Measurements from ENCODE around the gene RPL3. TPM values are rescaled to one million over a fixed set of nuclear protein-coding genes. Genes with fewer than 3 reads are reported as not detected.
"Not testable (repeated sequence)": the region's sequence is repeated elsewhere in the genome, so short reads cannot be mapped to it uniquely, and the experiment has no call there.

Gene RPL3
- total RNA-seq, 1 donor from 2014 or later: 1,634 TPM

DNA sequence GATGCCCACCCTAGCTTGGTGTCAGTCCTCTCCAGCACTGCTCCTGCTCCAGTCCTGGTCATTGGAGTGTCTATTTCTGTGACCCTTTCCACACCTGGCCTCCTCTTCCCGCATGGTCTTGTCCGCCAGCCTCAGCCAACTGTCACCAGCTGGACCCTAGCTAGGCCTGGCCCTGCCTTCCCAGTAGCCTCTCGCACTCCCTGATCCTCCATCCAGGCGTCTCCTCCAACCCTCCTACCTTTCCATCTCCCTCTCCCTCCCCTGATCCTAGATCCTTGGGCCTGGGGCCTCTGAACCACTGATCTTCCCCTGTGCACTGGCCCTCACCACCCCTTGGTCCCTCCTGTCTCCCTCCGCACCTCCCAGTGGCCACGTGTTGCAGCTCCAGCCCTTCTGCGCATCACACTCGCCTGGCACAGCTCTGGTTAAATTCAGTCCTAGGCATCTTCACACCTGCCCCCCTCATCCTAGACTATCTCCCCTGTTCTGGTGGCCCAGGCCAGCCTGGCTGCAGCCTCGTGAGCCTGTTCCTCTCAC lies 40.3 kb upstream of the RPL3 start:
- TF ChIP-seq, protein P1, sequence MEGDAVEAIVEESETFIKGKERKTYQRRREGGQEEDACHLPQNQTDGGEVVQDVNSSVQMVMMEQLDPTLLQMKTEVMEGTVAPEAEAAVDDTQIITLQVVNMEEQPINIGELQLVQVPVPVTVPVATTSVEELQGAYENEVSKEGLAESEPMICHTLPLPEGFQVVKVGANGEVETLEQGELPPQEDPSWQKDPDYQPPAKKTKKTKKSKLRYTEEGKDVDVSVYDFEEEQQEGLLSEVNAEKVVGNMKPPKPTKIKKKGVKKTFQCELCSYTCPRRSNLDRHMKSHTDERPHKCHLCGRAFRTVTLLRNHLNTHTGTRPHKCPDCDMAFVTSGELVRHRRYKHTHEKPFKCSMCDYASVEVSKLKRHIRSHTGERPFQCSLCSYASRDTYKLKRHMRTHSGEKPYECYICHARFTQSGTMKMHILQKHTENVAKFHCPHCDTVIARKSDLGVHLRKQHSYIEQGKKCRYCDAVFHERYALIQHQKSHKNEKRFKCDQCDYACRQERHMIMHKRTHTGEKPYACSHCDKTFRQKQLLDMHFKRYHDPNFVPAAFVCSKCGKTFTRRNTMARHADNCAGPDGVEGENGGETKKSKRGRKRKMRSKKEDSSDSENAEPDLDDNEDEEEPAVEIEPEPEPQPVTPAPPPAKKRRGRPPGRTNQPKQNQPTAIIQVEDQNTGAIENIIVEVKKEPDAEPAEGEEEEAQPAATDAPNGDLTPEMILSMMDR (conservative IDR thresholded peaks at IDR 0.05; ENCODE audit: low read depth, low read length): no peak
- no peak overlapping the region for H3K4me3 ChIP-seq (ENCODE audit: low read depth, low read length)

DNA sequence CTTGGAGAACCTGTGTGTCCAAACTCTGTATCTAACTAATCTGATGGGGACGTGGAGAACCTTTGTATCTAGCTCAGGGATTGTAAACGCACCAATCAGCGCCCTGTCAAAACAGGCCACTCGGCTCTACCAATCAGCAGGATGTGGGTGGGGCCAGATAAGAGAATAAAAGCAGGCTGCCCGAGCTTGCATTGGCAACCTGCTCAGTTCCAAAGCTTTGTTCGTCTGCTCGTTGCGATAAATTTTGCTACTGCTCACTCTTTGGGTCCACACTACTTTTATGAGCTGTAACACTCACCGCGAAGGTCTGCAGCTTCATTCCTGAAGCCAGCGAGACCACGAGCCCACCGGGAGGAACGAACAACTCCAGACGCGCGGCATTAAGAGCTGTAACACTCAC lies 38.8 kb upstream of the RPL3 start:
- not testable (repeated sequence) for DNase-seq (ENCODE audit: low read depth)

More for the DNA sequence above, 40.3 kb upstream of the RPL3 start:
- no peak for DNase-seq (ENCODE audit: low read depth)

DNA sequence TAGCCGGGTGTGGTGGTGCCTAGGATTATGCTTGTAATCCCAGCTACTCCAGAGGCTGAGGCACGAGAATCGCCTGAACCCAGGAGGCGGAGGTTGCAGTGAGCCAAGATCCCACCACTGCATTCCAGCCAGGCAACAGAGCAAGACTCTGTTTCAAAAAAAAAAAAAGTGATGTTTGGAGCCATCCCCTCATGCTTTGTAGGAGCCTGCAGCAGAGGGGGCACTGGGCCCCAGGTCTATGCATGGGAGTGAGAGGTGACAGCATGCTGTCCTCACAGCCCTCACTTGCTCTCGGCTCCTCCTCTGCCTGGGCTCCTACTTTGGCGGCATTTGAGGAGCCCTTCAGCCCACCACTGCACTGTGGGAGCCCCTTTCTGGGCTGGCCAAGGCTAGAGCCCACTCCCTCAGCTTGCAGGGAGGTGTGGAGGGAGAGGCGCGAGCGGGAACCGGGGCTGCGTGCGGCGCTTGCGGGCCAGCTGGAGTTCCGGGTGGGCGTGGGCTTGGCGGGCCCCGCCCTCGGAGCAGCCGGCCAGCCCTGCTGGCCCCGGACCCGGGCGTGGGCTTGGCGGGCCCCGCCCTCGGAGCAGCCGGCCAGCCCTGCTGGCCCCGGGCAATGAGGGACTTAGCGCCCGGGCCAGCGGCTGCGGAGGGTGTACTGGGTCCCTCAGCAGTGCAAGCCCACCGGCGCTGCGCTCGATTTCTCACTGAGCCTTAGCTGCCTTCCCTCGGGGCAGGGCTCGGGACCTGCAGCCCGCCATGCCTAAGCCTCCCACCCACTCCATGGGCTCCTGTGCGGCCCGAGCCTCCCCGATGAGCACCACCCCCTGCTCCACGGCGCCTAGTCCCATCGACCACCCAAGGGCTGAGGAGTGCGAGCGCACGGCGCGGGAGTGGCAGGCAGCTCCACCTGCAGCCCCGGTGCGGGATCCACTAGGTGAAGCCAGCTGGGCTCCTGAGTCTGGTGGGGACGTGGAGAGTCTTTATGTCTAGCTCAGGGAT lies 38.0 kb upstream of the RPL3 start:
- H3K4me3 ChIP-seq (ENCODE audit: low read depth, low read length); DNase-seq (ENCODE audit: low read depth): not testable (repeated sequence)

More for the DNA sequence above, 38.8 kb upstream of the RPL3 start:
- H3K4me3 ChIP-seq (ENCODE audit: low read depth, low read length): not testable (repeated sequence)

DNA sequence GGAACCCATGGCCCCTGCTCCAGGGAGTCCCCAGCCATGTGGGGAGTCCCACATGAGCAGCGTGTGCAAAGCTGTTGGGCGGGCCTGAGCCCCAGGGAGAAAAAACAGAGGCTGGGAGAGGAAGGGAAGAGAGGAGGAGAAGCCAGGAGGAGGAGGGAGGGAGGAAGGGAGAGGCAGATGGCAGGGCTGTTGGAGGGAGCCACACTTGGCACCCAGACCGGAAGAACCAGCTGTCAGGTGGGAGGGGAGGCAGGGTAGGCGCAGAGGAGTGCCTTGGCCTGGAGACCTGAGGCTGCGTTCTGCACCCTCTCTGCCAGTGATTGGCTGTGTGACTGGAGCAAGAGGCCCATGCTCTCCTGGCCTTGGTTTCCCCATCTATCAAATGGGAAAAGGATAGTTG lies 37.0 kb upstream of the RPL3 start:
- TF ChIP-seq, protein P1 (conservative IDR thresholded peaks at IDR 0.05; ENCODE audit: low read depth, low read length): no peak
- DNase-seq (ENCODE audit: low read depth): no peak
- H3K4me3 ChIP-seq (ENCODE audit: low read depth, low read length): no peak overlapping the region

DNA sequence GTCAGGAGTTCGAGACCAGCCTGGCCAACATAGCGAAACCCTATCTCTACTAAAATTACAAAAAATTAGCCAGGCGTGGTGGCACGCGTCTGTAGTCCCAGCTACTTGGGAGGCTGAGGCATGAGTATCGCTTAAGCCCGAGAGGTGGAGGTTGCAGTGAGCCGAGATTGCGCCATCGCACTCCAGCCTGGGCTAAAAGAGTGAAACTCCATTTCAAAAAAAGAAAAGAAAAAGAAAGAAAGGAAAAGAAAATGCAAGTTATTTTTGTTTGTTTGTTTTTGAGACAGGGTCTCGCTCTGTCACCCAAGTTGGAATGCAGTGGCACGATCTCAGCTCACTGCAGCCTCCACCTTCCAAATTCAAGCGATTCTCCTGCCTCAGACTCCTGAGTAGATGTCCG lies 36.4 kb upstream of the RPL3 start:
- DNase-seq (ENCODE audit: low read depth); H3K4me3 ChIP-seq (ENCODE audit: low read depth, low read length): not testable (repeated sequence)

DNA sequence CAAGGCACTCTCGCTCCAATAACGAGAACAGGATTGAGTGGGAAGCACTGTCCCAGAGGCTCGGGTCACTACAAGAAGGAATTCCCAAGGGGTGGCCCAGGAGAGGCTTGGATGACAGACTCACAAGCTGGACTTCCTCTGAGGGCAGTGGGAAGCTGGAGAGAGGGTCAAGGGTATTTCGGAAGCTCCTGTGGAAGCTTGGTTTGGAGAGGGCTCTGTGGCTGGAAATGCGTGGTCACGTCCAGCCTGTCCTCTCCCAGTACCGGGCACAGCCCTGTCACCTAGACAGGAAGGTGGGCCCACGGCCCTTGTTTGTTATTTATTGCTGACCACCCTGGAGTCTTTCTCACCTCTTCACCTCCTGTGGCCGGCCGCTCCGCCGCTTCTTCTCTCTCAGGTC lies 35.7 kb upstream of the RPL3 start:
- TF ChIP-seq, protein P1 (conservative IDR thresholded peaks at IDR 0.05; ENCODE audit: low read depth, low read length): no peak
- no peak for DNase-seq (ENCODE audit: low read depth)
- H3K4me3 ChIP-seq (ENCODE audit: low read depth, low read length): no peak overlapping the region

DNA sequence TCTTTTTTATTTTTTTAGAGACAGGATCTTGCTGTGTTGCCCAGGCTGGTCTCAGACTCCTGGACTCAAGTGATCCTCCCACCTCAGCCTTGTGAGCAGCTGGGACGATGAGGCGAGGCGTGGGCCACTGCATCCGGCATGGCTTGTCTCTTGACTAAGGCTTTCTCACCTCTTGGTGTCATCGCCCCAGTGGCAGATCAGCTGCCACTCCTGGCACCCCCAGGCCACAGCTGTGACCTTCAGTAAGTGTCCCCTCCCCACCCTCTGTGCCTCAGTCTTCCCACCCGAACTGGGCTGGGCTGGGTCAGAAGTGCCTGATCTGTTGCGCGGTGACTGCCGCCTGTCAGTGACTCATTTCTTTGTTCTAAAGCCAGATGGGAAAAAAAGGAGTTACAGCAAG lies 33.9 kb upstream of the RPL3 start:
- no peak for DNase-seq (ENCODE audit: low read depth)
- TF ChIP-seq, protein P1 (conservative IDR thresholded peaks at IDR 0.05; ENCODE audit: low read depth, low read length): no peak
- no peak overlapping the region for H3K4me3 ChIP-seq (ENCODE audit: low read depth, low read length)

DNA sequence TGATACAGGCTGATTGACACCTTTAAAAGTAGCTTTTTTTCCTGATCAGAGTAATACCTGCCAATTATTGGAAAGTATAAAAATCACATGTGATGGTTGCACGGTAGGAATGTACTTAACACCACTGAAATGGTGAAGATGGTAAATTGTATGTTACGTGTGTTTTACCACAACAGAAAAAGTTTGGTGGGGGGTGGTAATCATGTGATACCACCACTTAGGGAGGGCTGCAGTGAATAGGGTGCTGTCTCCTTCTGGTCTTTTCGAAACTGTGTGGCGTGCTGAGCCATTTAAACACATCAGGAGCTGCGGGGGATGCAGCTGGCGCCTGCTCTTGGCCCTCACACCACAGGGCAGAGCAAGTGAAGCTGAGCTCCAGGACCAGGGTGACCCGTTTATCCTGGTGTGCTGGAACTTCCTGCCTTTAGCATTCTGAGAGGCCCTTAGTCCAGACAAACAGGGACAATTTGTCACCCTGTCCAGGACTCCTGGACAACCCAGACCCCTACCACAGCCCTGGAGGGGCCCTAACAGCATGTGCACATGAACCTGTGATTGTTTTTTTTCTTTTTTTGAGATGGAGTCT lies 33.0 kb upstream of the RPL3 start:
- TF ChIP-seq, protein P1 (conservative IDR thresholded peaks at IDR 0.05; ENCODE audit: low read depth, low read length): no peak
- no peak for DNase-seq (ENCODE audit: low read depth)
- no peak overlapping the region for H3K4me3 ChIP-seq (ENCODE audit: low read depth, low read length)

Data from epithelial cell of proximal tubule (primary cell).